ENCODE data around the gene KIF7. TPM values are rescaled to one million over a fixed set of nuclear protein-coding genes. Genes with fewer than 3 reads are reported as not detected.
A peak's percentile ranks its signal among the peaks of the same experiment; 100 is the strongest.
"Not testable (repeated sequence)": the region's sequence is repeated elsewhere in the genome, so short reads cannot be mapped to it uniquely, and the experiment has no call there.

KIF7 gene
- polyA plus RNA-seq, 1 donor from 2014 or later, result 5.2 TPM

DNA sequence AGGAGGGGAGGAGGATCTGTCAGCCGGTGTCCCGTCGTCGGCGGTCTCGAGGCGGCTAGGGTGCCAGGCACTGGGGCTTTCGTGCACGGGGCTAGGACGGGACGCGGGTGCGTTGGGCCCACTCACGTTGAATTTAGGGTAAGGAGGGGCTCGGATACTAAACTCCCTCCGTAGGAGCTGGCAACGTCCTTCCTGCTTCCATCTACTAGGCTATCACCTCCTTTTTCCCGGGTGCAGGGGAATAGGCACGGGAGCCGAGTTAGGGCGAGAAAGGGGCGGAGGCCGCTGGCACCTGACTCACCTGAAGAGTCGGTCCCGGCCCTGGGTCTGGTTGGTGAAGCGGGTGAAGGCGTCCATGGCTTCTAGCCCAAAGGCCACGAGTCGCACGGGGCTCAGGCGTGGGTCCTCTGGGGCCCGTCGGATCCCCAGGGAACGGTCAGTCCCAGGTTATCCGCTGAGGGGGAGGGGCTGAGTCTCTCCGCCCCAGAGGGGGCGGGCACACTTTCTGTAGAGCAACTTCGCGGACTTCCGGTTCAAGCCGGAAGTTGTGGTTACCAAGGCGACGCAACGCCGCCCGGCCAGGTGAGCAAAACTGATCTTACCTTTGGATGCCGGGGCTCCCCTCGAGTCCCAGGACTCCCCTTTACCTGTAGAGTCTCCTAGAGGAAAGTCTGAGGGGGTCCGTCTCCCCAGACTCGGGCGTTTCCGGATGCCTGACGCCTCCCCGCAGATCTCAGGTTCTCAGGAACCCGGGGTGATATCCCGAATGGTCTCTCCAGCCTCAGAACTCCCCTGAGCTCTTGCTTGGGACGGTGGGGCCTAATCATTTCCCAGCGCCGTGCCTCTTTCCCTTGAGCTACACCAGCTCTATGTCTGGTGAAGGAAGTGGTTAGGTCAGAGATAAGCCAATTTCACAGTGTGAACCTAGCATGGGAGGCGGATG is 35.3 kb upstream of the KIF7 start, which contains the start of the genes PEX11A and WDR93:
Gene PEX11A, minus strand, starts transcription at position 479 of the 943 bp plus-strand sequence. Its CDS starts 122 bp downstream, at position 357.
Gene WDR93, plus strand, starts transcription at position 536 of the 943 bp plus-strand sequence. CDS start 10,936 bp downstream, outside the sequence.
- no peaks in the 10 kb centered on the region for H4K20me1 ChIP-seq (ENCODE audit: insufficient read depth)
- no peaks in the 10 kb centered on the region for H3K9me3 ChIP-seq (ENCODE audit: low read length)
- TF ChIP-seq REST (IDR thresholded peaks at IDR 0.05; ENCODE audit: borderline replicate concordance), result peak; percentile 22
- no peak for TF ChIP-seq EP300 (conservative IDR thresholded peaks at IDR 0.05; ENCODE audit: poor library complexity, severe bottlenecking)
- TF ChIP-seq TAF1 (IDR thresholded peaks at IDR 0.05; ENCODE audit: low read depth), result peak; percentile 54
- no peak for TF ChIP-seq CTCF (IDR thresholded peaks at IDR 0.05; ENCODE audit: poor library complexity, severe bottlenecking)
- TF ChIP-seq RAD21 (conservative IDR thresholded peaks at IDR 0.05), result no peak
- no peak for TF ChIP-seq SMC3 (conservative IDR thresholded peaks at IDR 0.05; ENCODE audit: poor library complexity)
- peak; percentile 71 for TF ChIP-seq MXI1 (conservative IDR thresholded peaks at IDR 0.05; ENCODE audit: poor library complexity, severe bottlenecking)
- TF ChIP-seq POLR2AphosphoS5 (IDR thresholded peaks at IDR 0.05), result peak; percentile 33
- TF ChIP-seq EZH2 (IDR thresholded peaks at IDR 0.05; ENCODE audit: borderline replicate concordance, insufficient read depth, low read length, poor library complexity, severe bottlenecking), result no peak
- no peaks in the 10 kb centered on the region for H3K36me3 ChIP-seq (ENCODE audit: insufficient read depth, low read length)
- no peaks in the 10 kb centered on the region for H3F3A ChIP-seq (ENCODE audit: insufficient read depth, low read length, poor library complexity, severe bottlenecking)
- H3K27me3 ChIP-seq (ENCODE audit: insufficient read depth, low read depth, low read length), result no peaks in the 10 kb centered on the region
- peak within 1 kb of the TSS; percentile 63 for H3K9ac ChIP-seq (ENCODE audit: low read length)
- H3K79me2 ChIP-seq (replicated peaks; ENCODE audit: insufficient read depth, low read length), result no peaks in the 10 kb centered on the region
- peak within 1 kb of the TSS; percentile 94 for H2AFZ ChIP-seq (ENCODE audit: low read depth, low read length)
- H3K4me3 ChIP-seq (ENCODE audit: low read length), result peak within 1 kb of the TSS; percentile 92
- H3K9me2 ChIP-seq (ENCODE audit: insufficient read depth, low read length), result no peaks in the 10 kb centered on the region
- H3K4me2 ChIP-seq (ENCODE audit: low read length), result peak within 1 kb of the TSS; percentile 80
- H3K27ac ChIP-seq (ENCODE audit: low read length), result no peak within 1 kb of the TSS

DNA sequence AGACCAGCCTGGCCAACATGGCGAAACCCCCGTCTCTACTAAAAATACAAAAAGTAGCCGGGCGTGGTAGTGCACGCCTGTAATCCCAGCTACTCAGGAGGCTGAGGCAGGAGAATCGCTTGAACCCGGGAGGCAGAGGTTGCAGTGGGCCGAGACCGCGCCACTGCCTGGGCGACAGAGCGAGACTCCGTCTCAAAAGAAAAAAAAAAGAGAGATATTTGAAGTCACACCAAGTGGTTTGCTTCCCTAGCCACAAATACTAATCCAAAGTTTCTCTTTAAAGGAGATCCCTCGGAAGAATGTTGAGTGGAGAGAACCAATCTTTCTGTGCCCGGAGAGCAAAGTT is 34.6 kb upstream of the KIF7 start:
- Histone ChIP-seq H3K9ac (ENCODE audit: low read length) (peak overlapping the region; percentile 63), H2AFZ (ENCODE audit: low read depth, low read length) (peak overlapping the region; percentile 94)
- not testable (repeated sequence) for H3K27me3 ChIP-seq (ENCODE audit: insufficient read depth, low read depth, low read length)

More for the DNA sequence above, 34.6 kb upstream of the KIF7 start:
- H3K79me2 ChIP-seq (replicated peaks; ENCODE audit: insufficient read depth, low read length); H3K9me2 ChIP-seq (ENCODE audit: insufficient read depth, low read length); H3F3A ChIP-seq (ENCODE audit: insufficient read depth, low read length, poor library complexity, severe bottlenecking); H3K36me3 ChIP-seq (ENCODE audit: insufficient read depth, low read length); H3K9me3 ChIP-seq (ENCODE audit: low read length); H3K27ac ChIP-seq (ENCODE audit: low read length); H4K20me1 ChIP-seq (ENCODE audit: insufficient read depth): not testable (repeated sequence)
- H3K4me2 ChIP-seq (ENCODE audit: low read length), result peak overlapping the region; percentile 68
- H3K4me3 ChIP-seq (ENCODE audit: low read length), result peak overlapping the region; percentile 92
